Measurements from ENCODE around the gene HOMER1.

DNA sequence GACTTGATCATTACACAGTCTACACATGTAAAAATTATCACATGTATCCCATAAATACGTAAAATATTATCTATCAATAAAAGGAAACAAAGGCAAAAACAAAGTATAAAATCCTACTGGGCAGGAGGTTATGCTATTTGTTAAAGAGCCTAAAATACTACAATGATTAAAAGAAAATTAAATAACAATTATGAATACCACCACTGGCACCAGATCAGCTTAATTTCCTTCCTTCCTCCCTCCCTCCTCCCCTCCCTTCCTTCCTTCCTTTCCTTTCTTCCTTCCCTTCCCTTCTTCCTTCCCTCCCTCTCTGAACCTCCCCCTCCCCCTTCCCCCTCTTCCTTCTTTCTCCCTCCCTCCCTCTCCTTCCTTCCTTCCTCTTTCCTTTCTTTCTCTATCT lies 127.3 kb downstream of the HOMER1 start:
- TF ChIP-seq, protein P1, sequence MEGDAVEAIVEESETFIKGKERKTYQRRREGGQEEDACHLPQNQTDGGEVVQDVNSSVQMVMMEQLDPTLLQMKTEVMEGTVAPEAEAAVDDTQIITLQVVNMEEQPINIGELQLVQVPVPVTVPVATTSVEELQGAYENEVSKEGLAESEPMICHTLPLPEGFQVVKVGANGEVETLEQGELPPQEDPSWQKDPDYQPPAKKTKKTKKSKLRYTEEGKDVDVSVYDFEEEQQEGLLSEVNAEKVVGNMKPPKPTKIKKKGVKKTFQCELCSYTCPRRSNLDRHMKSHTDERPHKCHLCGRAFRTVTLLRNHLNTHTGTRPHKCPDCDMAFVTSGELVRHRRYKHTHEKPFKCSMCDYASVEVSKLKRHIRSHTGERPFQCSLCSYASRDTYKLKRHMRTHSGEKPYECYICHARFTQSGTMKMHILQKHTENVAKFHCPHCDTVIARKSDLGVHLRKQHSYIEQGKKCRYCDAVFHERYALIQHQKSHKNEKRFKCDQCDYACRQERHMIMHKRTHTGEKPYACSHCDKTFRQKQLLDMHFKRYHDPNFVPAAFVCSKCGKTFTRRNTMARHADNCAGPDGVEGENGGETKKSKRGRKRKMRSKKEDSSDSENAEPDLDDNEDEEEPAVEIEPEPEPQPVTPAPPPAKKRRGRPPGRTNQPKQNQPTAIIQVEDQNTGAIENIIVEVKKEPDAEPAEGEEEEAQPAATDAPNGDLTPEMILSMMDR (conservative IDR thresholded peaks at IDR 0.05): no peak
- TF ChIP-seq EZH2 (IDR thresholded peaks at IDR 0.05; ENCODE audit: low read depth): no peak
